ENCODE measurements around the gene ZNF579. TPM values are rescaled to one million over a fixed set of nuclear protein-coding genes. Genes with fewer than 3 reads are reported as not detected.
A peak's percentile ranks its signal among the peaks of the same experiment; 100 is the strongest.

The ZNF579 gene
- total RNA-seq, 1 donor from 2014 or later = 2.1 TPM

GRCh38 chr19:55603581-55604292, 23.1 kb upstream of the ZNF579 start:
- TF ChIP-seq EZH2phosphoT487 (IDR thresholded peaks at IDR 0.05) = no peak
- TF ChIP-seq CTCF (IDR thresholded peaks at IDR 0.05) = no peak
- no peak for TF ChIP-seq EZH2 (IDR thresholded peaks at IDR 0.05)
- peaks cover 58% of the 10 kb centered on the region for H3F3A ChIP-seq (ENCODE audit: low read depth)

GRCh38 chr19:55603115-55603514, 22.5 kb upstream of the ZNF579 start:
- Histone ChIP-seq H3K9ac (no peak overlapping the region), H3K9me3 (ENCODE audit: low read depth) (no peaks in the 10 kb centered on the region), H3K27ac (no peak overlapping the region), H3K4me2 (no peak overlapping the region), H2AFZ (replicated peaks) (no peak overlapping the region), H3K4me3 (no peak overlapping the region), H3F3A (ENCODE audit: low read depth) (peaks cover 65% of the 10 kb centered on the region), H4K20me1 (ENCODE audit: low read depth) (peaks cover 18% of the 10 kb centered on the region), H3K4me1 (peaks cover 12% of the 10 kb centered on the region), H3K36me3 (no peaks in the 10 kb centered on the region), H3K27me3 (no peaks in the 10 kb centered on the region), H3K79me2 (ENCODE audit: low read depth) (peaks cover 20% of the 10 kb centered on the region)
- Mint-ChIP-seq H3K27me3 (ENCODE audit: insufficient read depth, low read depth) (peaks cover 7% of the 10 kb centered on the region), H3K4me1 (peaks cover 46% of the 10 kb centered on the region), H3K36me3 (peaks cover 14% of the 10 kb centered on the region), H3K9me3 (peaks cover 12% of the 10 kb centered on the region), H3K27ac (peak overlapping the region; percentile 76), H3K4me3 (peak overlapping the region; percentile 49)
- no peak for DNase-seq (ENCODE audit: low spot score)
- TF ChIP-seq EZH2phosphoT487 (IDR thresholded peaks at IDR 0.05) = no peak
- no peak for TF ChIP-seq CTCF (IDR thresholded peaks at IDR 0.05)
- TF ChIP-seq EZH2 (IDR thresholded peaks at IDR 0.05) = no peak

More at GRCh38 chr19:55603581-55604292, 23.1 kb upstream of the ZNF579 start:
- no peak for DNase-seq (ENCODE audit: low spot score)
- no peaks in the 10 kb centered on the region for H3K9me3 ChIP-seq (ENCODE audit: low read depth)
- peak overlapping the region; percentile 76 for H3K27ac Mint-ChIP-seq
- H3K79me2 ChIP-seq (ENCODE audit: low read depth) = peaks cover 22% of the 10 kb centered on the region
- peaks cover 9% of the 10 kb centered on the region for H3K9me3 Mint-ChIP-seq
- H3K4me3 ChIP-seq = no peak overlapping the region
- no peak overlapping the region for H3K4me2 ChIP-seq
- H3K4me1 ChIP-seq = peaks cover 7% of the 10 kb centered on the region
- no peak overlapping the region for H2AFZ ChIP-seq (replicated peaks)
- no peaks in the 10 kb centered on the region for H3K27me3 ChIP-seq
- peaks cover 22% of the 10 kb centered on the region for H4K20me1 ChIP-seq (ENCODE audit: low read depth)
- peaks cover 42% of the 10 kb centered on the region for H3K4me1 Mint-ChIP-seq
- H3K36me3 ChIP-seq = no peaks in the 10 kb centered on the region
- no peak overlapping the region for H3K27ac ChIP-seq
- H3K4me3 Mint-ChIP-seq = peak overlapping the region; percentile 83
- H3K36me3 Mint-ChIP-seq = peaks cover 11% of the 10 kb centered on the region
- peaks cover 7% of the 10 kb centered on the region for H3K27me3 Mint-ChIP-seq (ENCODE audit: insufficient read depth, low read depth)
- no peak overlapping the region for H3K9ac ChIP-seq

GRCh38 chr19:55602104-55603001, 21.7 kb upstream of the ZNF579 start:
- no peak overlapping the region for H3K4me2 ChIP-seq

More at GRCh38 chr19:55602104-55603001, 21.7 kb upstream of the ZNF579 start:
- no peak overlapping the region for H3K9ac ChIP-seq
- no peak for DNase-seq (ENCODE audit: low spot score)
- H3K4me1 Mint-ChIP-seq = peaks cover 44% of the 10 kb centered on the region
- no peak overlapping the region for H3K4me3 ChIP-seq
- peak overlapping the region; percentile 93 for H3K27ac Mint-ChIP-seq
- H3K4me3 Mint-ChIP-seq = peak overlapping the region; percentile 86
- no peaks in the 10 kb centered on the region for H3K27me3 ChIP-seq
- H3K36me3 ChIP-seq = no peaks in the 10 kb centered on the region
- peaks cover 21% of the 10 kb centered on the region for H3K79me2 ChIP-seq (ENCODE audit: low read depth)
- H3K27me3 Mint-ChIP-seq (ENCODE audit: insufficient read depth, low read depth) = peaks cover 7% of the 10 kb centered on the region
- H3K36me3 Mint-ChIP-seq = peaks cover 14% of the 10 kb centered on the region
- no peak overlapping the region for H2AFZ ChIP-seq (replicated peaks)
- H4K20me1 ChIP-seq (ENCODE audit: low read depth) = peaks cover 11% of the 10 kb centered on the region
- TF ChIP-seq EZH2phosphoT487 (IDR thresholded peaks at IDR 0.05) (no peak), CTCF (IDR thresholded peaks at IDR 0.05) (no peak), EZH2 (IDR thresholded peaks at IDR 0.05) (no peak)
- H3F3A ChIP-seq (ENCODE audit: low read depth) = peaks cover 72% of the 10 kb centered on the region
- H3K27ac ChIP-seq = no peak overlapping the region
- H3K9me3 Mint-ChIP-seq = peaks cover 12% of the 10 kb centered on the region
- H3K4me1 ChIP-seq = peaks cover 14% of the 10 kb centered on the region
- H3K9me3 ChIP-seq (ENCODE audit: low read depth) = no peaks in the 10 kb centered on the region

Measured in neural progenitor cell (in vitro differentiated cells).